Activated CD4-positive, alpha-beta T cell treated with anti-CD3 and anti-CD28 coated beads, Interleukin-2, amount 10 ng/mL, durations not matched to agents 7 days and 5 days (primary cell): ENCODE data around the gene ATP9B. TPM values are rescaled to one million over a fixed set of nuclear protein-coding genes. Genes with fewer than 3 reads are reported as not detected.

Experiments
- CTCF ChIA-PET: fragments of 350-600 bp; sonication (Branson Sonifier 250); formaldehyde crosslinking; loops from one replicate; lab custom pipeline; 2021; ENCODE audit warnings: antibody characterized with exemption; lab: Charles Lee
- POLR2A ChIA-PET: fragments of 350-600 bp; sonication (Branson Sonifier 250); formaldehyde crosslinking; loops from one replicate; lab custom pipeline; 2021; ENCODE audit warnings: antibody characterized with exemption; lab: Charles Lee
- DNase-seq: peaks from one replicate; pipeline ENCODE4 v3.0.0-alpha.2; 2020
- H3K27ac Mint-ChIP-seq: one replicate; pipeline ENCODE4 v1.8.0; 2021; ENCODE audit warnings: mild to moderate bottlenecking, moderate library complexity, mixed read lengths
- H3K27me3 Mint-ChIP-seq: one replicate; pipeline ENCODE4 v1.8.0; 2021; ENCODE audit warnings: mixed read lengths
- H3K36me3 Mint-ChIP-seq: one replicate; pipeline ENCODE4 v1.8.0; 2021; ENCODE audit warnings: low read depth, mixed read lengths
- H3K4me1 Mint-ChIP-seq: one replicate; pipeline ENCODE4 v1.8.0; 2021; ENCODE audit warnings: mixed read lengths
- H3K4me3 Mint-ChIP-seq: one replicate; pipeline ENCODE4 v1.8.0; 2021; ENCODE audit warnings: mild to moderate bottlenecking, moderate library complexity, mixed read lengths
- H3K9me3 Mint-ChIP-seq: one replicate; pipeline ENCODE4 v1.8.0; 2021; ENCODE audit warnings: mixed read lengths
- total RNA-seq, 2 experiments: library from RNA; stranded (reverse); gene quantifications; one replicate each; pipeline ENCODE4 v1.2.3, GENCODE V29; 2021

ATP9B gene
- total RNA-seq, 2 experiments from 2014 or later, result 29.8 to 30.5 TPM

DNA sequence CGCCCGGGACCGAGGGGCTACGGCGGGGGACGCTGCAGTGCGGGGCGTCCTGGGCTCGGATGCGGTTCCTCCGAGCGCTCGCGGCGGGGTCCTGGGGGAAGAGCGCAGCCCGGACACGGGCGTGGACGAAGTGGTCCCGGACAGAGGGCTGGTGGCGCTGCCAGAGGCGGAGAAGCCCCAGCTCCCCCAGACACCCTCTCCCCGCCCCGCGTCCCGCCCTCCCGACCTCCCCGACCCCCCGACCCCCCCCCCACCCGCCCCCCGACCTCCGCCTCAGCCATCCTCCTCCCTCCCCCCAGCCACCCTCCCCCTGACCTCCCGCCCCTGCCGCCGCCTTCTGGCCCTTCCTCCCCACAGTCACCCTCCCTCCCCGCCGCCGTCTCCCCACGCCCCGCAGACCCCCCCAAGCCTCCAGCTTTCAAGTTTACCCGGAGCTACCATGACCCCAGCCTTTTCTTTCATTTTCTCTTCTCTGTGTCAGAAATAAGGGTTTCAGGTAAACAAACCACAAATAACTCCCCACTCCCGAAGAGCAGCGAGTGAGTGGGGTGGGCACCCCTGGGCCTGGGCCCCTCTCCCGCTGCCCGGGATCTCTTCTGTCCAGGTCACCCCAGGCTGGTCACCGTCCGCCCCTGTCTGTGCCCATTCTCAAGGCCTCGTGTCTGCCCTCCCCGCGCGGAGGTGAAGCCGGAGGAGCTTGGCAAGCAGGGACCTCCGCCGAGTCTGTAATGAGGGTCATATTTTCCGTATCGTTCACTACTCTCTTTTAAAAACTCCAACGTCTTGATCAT lies 331.6 kb downstream of the ATP9B start:
- DNase-seq, result peak; percentile 64
- Mint-ChIP-seq H3K4me1 (peaks cover 62% of the 10 kb centered on the region), H3K27me3 (no peaks in the 10 kb centered on the region), H3K27ac (peak overlapping the region; percentile 94), H3K36me3 (peaks cover 16% of the 10 kb centered on the region), H3K9me3 (no peaks in the 10 kb centered on the region), H3K4me3 (peak overlapping the region; percentile 87)
- POLR2A ChIA-PET, result interaction anchor here (0.5 to 0.8 kb wide), 2 partner anchors 9 to 122 kb away, joined by 3 read pairs; no protein-coding TSS in a partner anchor
- CTCF ChIA-PET, result no interaction called here

DNA sequence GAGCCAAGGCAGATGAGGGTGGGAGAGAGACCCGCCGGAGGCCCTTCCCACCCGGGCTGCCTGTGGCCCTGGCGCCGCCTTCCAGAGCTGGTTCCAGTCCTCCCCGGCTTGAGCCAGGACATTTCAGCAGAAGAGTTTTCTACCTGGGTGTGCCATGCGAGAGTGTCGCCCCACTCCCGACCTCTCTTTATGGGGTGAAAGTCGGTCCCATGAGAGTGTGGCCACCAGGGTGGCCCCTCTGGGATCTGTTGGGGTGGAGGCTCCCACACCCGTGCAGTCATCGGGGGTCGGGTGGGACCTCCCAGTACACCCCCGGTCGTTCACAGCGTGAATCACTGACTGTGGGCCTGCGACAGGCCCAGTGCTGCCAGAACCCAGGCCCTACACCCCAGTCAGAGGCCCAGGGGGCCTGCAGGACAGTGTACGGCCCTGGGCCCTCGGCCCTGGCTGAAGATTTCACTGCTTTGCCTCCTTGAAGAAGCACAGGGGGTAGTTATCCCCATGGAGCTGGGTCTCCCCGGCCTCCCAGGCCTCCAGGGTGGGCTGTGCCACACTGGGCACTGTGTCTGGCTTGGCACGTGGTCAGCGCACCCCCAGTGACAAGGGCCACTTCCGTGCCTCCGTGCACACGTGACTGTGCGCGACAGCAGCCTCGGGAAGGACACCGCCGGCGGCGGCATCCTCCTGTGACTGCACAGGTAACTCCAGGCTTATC lies 332.5 kb downstream of the ATP9B start:
- H3K27me3 Mint-ChIP-seq, result no peaks in the 10 kb centered on the region
- DNase-seq, result no peak
- peak overlapping the region; percentile 87 for H3K4me3 Mint-ChIP-seq
- peaks cover 69% of the 10 kb centered on the region for H3K4me1 Mint-ChIP-seq
- H3K27ac Mint-ChIP-seq, result peak overlapping the region; percentile 94
- no peaks in the 10 kb centered on the region for H3K9me3 Mint-ChIP-seq
- ChIA-PET CTCF (no interaction called here), POLR2A (interaction anchor here (0.5 to 0.8 kb wide), 2 partner anchors 10 to 122 kb away, joined by 3 read pairs; no protein-coding TSS in a partner anchor)
- peaks cover 24% of the 10 kb centered on the region for H3K36me3 Mint-ChIP-seq

DNA sequence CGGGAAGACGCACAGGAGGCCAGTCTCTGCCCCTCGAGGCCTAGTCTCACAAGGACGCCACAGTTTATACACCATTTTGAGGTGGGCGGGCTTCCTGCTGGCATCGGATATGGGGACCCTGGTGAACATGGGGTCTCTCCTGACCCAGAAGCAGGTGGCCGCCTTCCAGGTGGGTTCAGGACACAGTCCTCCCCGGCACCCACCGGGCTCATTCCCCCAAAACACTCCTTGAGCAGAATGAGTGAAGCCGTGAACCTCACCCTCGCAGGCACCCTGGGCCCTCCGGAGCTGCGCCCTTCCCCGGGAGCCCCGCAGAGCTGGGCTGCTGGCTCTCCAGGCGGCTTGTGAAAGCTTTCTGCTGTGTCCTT lies 333.0 kb downstream of the ATP9B start:
- CTCF ChIA-PET, result no interaction called here
- Mint-ChIP-seq H3K36me3 (peaks cover 25% of the 10 kb centered on the region), H3K9me3 (no peaks in the 10 kb centered on the region), H3K27ac (peak overlapping the region; percentile 94), H3K4me1 (peaks cover 67% of the 10 kb centered on the region), H3K27me3 (no peaks in the 10 kb centered on the region), H3K4me3 (peak overlapping the region; percentile 87)
- POLR2A ChIA-PET, result no interaction called here
- DNase-seq, result no peak

DNA sequence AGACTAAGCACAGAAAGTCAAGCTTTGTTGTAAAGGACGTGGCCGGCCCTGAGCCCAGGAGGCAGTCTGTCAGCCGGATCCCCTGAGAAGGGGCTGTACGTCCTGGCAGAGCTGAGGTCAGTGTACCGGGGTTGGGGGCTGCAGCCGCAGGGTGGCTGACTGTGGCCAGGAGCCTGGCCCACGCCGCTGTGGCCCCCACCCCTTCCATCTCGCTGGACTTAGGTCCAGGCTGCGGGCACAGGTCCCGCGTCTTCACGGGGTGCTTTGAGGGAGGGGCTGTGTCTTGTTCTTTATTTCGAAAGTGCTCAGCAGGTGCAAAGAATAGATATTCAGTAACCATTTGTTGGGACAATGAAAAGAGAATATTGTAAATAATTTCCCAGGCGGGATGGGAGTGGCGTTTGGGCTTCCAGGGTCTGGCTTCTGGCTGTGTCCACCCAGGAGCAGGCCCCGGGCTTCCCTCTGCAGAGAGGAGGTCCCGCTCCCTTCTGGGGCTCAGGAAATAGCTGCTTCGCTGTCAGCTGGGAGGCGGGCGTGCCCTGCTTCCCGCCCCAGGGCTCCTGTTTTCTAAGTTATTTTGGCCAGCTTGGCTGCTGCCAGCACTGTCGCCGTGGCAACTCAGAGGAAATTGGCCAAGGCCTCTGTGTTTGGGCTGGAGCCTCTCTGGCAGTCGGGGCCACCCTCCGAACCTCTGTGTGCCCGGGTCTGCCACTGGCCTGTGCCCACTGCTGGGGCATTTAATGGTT lies 334.0 kb downstream of the ATP9B start:
- ChIA-PET POLR2A (no interaction called here), CTCF (interaction anchor here (0.6 kb wide), 1 partner anchor 22 kb away, joined by 3 read pairs; no protein-coding TSS in a partner anchor)
- Mint-ChIP-seq H3K9me3 (no peaks in the 10 kb centered on the region), H3K4me3 (peak overlapping the region; percentile 87), H3K36me3 (peaks cover 26% of the 10 kb centered on the region), H3K27me3 (no peaks in the 10 kb centered on the region), H3K27ac (peak overlapping the region; percentile 94), H3K4me1 (peaks cover 65% of the 10 kb centered on the region)
- DNase-seq, result peak; percentile 42

DNA sequence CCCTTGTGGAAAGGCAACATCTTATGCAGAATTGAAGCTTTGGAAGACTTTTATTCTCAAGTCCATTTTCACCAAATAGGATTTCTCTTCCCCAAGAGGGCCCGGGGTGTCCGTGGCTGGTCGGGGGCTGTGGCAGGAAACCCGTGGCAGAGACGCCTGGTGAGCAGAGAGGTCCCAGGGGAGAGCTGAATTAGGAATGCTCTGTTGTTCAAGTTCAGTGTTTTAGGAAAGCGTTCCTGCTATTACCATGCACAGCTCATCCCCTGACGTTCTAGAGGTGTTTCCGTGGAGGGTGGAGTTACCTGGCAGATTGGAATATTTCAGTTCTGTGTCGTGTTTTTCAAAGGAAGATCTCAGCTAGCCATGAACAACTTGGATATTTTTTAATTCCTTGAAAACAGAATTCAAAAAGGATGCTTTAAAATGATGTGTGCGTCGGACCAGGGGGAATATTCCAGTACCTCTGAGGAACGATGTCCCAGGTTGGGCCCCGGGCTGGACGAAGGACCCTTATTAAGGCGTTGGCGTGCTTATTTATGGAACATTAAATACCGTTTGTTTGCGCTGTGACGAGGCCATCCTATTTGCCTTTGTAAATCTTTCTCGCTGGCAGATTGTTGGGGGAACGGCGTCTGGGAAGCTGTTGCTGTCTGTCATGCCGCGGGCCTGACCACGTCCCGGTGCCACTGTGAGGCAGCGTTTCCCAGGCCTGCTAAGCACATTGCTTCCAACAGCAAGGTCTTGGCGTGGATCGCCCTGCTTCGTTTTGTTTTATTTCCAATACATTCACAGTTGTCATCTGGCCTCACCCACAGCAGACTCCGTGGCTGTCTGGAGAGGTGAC lies 334.8 kb downstream of the ATP9B start:
- Mint-ChIP-seq H3K4me3 (peak overlapping the region; percentile 87), H3K27ac (peak overlapping the region; percentile 94), H3K9me3 (no peaks in the 10 kb centered on the region), H3K27me3 (no peaks in the 10 kb centered on the region), H3K4me1 (peaks cover 57% of the 10 kb centered on the region), H3K36me3 (peaks cover 26% of the 10 kb centered on the region)
- CTCF ChIA-PET, result interaction anchor here (0.6 to 1.2 kb wide), 2 partner anchors 10 to 23 kb away, joined by 3 read pairs; no protein-coding TSS in a partner anchor
- POLR2A ChIA-PET, result no interaction called here
- no peak for DNase-seq

DNA sequence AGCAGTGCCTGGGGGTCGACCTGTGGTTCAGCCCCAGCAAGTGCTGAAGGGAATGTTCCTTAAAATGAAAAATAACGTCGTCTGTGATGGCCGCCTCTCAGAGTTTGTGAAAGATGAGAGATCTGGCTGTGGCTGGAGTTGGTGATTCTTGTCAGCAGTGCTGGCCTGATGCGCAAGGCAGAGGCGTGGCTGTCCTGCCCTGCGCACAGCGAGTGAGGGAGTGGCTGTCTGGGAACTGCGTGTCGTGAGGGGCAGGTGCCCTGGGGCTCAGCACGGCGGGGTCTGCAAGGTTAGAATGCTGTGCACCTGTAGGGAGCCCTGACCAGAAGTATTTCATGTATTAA lies 335.3 kb downstream of the ATP9B start:
- H3K36me3 Mint-ChIP-seq, result peaks cover 26% of the 10 kb centered on the region
- H3K27ac Mint-ChIP-seq, result peak overlapping the region; percentile 94
- POLR2A ChIA-PET, result no interaction called here
- H3K4me3 Mint-ChIP-seq, result peak overlapping the region; percentile 87
- H3K4me1 Mint-ChIP-seq, result peaks cover 55% of the 10 kb centered on the region
- CTCF ChIA-PET, result interaction anchor here (0.7 to 2.1 kb wide), 4 partner anchors 8 to 24 kb away, joined by 3 to 8 read pairs (median 4); partner anchors contain the start of gene NFATC1
- no peaks in the 10 kb centered on the region for H3K9me3 Mint-ChIP-seq
- no peak for DNase-seq
- no peaks in the 10 kb centered on the region for H3K27me3 Mint-ChIP-seq

DNA sequence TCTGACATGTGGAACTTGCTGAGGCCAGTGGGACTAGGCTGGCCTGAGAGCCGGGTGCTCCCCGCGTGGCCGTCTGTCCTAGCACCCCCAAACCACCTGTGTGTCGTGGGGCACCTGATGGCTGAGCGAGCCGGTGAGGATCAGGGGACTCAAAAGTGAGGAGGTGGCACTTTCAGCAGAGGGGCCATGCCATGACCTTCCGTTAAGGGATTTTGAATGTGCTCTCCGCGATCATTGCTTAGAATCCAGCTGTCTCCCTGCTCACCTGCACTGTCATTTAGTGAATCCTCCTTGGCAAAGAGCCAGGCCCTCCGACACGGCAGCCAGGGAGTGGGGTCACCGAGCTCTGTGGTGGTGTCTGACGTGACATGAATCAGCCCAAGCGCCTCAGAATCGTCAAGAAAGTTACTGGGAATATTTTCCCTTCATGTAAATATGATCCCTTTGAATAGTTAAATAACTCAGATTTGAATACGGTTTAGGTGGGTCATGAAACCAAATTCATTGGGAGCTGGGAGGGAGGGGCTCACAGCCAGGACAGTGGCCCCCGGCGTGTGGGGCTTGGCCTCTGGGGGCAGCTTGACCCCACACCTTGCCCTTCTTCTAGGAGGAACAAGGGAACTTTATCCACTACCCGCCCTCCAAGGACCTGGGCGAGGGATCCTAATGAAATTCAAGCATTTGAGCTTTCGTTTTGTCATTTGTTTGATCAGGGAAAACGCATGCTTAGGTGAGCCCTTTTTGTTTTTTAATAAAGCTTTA lies 336.0 kb downstream of the ATP9B start:
- H3K4me1 Mint-ChIP-seq, result peaks cover 55% of the 10 kb centered on the region
- DNase-seq, result peak; percentile 30

DNA sequence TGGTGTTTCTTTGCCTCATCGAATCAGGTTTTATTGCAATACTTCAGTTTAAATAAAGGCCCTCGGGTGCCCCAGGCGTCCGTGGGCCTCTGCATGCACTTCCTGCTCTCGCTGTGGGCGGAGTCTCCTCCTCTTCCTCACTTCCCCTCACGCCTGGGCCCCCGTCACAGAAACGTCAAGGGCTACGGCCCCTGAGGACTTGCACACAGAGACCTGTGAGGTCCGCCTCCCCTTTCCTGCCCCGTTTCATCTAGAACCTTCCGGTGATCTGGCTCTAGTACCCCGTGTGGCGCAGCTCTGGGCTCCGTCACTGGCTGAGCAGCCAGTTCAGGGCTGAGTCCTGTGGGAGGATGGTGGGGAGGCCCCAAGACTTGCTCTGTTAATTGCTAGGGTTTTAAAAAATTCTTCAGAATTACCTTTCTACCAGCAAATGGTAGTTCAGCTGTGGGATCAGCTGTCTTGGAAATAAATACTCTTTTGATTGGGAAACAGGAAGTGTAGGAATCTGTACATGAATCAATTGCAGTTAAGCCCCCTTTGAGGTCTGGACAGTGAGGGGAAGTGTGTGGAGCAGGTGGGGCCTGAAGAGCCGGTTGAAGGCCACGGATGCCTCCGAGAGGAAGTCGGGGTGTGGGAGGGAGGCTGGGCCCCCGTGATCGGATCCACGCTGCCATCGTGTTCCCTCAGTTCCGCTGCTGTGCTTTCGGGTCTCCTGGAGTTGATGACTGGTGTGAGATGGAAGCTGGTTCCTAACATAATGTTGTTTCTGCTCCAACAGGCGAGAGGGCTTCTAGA lies 336.8 kb downstream of the ATP9B start:
- CTCF ChIA-PET, result interaction anchor here (0.9 to 2.2 kb wide), 6 partner anchors 10 to 117 kb away, joined by 3 to 8 read pairs (median 4); partner anchors contain the start of gene NFATC1
- H3K4me3 Mint-ChIP-seq, result peak overlapping the region; percentile 87
- no peaks in the 10 kb centered on the region for H3K27me3 Mint-ChIP-seq
- POLR2A ChIA-PET, result no interaction called here
- H3K4me1 Mint-ChIP-seq, result peaks cover 54% of the 10 kb centered on the region
- peak; percentile 91 for DNase-seq
- H3K9me3 Mint-ChIP-seq, result no peaks in the 10 kb centered on the region
- H3K27ac Mint-ChIP-seq, result peak overlapping the region; percentile 94
- peaks cover 29% of the 10 kb centered on the region for H3K36me3 Mint-ChIP-seq

More for the DNA sequence above, 336.0 kb downstream of the ATP9B start:
- CTCF ChIA-PET, result interaction anchor here (0.7 to 2.2 kb wide), 8 partner anchors 9 to 118 kb away, joined by 3 to 8 read pairs (median 4); partner anchors contain the start of gene NFATC1
- Mint-ChIP-seq H3K36me3 (peaks cover 26% of the 10 kb centered on the region), H3K27me3 (no peaks in the 10 kb centered on the region), H3K4me3 (peak overlapping the region; percentile 87), H3K27ac (peak overlapping the region; percentile 94), H3K9me3 (no peaks in the 10 kb centered on the region)
- POLR2A ChIA-PET, result no interaction called here

DNA sequence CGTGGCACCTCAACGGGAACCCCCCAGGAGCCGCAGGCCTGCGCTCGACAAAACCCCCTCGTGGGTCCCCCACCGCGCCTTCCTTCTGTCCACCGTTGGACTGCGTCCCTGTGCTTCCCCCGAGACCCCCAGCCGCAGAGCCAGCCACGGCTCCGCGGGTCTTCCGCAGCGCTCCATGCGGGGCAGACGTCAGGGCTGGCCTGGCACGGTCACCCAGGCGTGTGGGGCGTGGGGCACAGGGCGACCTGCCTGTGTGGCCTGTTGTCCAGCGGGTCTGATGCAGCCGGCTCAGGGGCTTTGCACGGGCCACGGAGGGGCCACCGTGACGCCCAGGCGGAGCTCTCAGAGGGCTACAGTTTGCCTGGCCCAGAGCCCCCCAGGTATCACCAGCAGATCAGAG lies 337.5 kb downstream of the ATP9B start:
- H3K36me3 Mint-ChIP-seq, result peaks cover 27% of the 10 kb centered on the region
- no peak for DNase-seq
- H3K27ac Mint-ChIP-seq, result no peak overlapping the region
- ChIA-PET POLR2A (no interaction called here), CTCF (interaction anchor here (1.5 to 2.2 kb wide), 3 partner anchors 10 to 116 kb away, joined by 4 to 8 read pairs (median 5); partner anchors contain the start of gene NFATC1)
- no peaks in the 10 kb centered on the region for H3K27me3 Mint-ChIP-seq
- H3K9me3 Mint-ChIP-seq, result no peaks in the 10 kb centered on the region
- no peak overlapping the region for H3K4me3 Mint-ChIP-seq
- peaks cover 48% of the 10 kb centered on the region for H3K4me1 Mint-ChIP-seq

DNA sequence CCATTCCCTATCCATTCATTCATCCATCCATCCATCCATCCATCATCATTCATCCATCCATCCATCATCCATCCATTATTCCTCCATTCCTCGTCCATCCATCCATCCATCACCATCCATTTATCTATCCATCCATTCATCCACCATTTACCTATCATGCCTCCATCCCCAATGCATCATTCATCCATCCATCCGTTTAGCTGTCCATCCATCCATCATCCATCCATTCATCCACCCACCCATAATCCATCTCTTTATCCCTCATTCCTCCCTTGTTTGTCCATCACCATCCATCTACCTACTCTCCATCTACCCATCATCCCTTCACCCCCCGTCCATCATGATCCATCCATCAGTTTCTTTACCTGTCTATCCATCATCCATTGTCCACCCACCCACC lies 340.1 kb downstream of the ATP9B start:
- H3K27ac Mint-ChIP-seq, result no peak overlapping the region
- ChIA-PET CTCF (no interaction called here), POLR2A (no interaction called here)
- no peak overlapping the region for H3K4me3 Mint-ChIP-seq
- no peaks in the 10 kb centered on the region for H3K27me3 Mint-ChIP-seq
- peaks cover 43% of the 10 kb centered on the region for H3K36me3 Mint-ChIP-seq
- no peaks in the 10 kb centered on the region for H3K9me3 Mint-ChIP-seq
- H3K4me1 Mint-ChIP-seq, result peaks cover 25% of the 10 kb centered on the region
- DNase-seq, result no peak
